Liver (tissue), 9 donors: Measurements from ENCODE around the gene GPR87. TPM values are rescaled to one million over a fixed set of nuclear protein-coding genes. Genes with fewer than 3 reads are reported as not detected.

Experiments
- DNase-seq: peaks from one replicate; pipeline ENCODE4 v3.0.0-alpha.2; 2017; ENCODE audit warnings: low spot score
- H3K27ac ChIP-seq, 2 donors: one replicate each; pipeline ENCODE4 v1.7.0; 2013; ENCODE audit warnings: inconsistent platforms in 2 of 2, low read length in 2 of 2, control low read depth in 1 of 2, low read depth in 1 of 2, mild to moderate bottlenecking in 1 of 2
- H3K27me3 ChIP-seq, 4 donors: one replicate each; pipeline versions ENCODE4 v1.6.1 to v1.7.0; 2013; ENCODE audit warnings: low read length in 3 of 4, inconsistent platforms in 1 of 4, mild to moderate bottlenecking in 1 of 4, moderate library complexity in 1 of 4; ENCODE audit not compliant: control insufficient read depth in 4 of 4, insufficient read depth in 4 of 4
- H3K36me3 ChIP-seq, 4 donors: one replicate each; pipeline versions ENCODE4 v1.6.1 to v1.7.0; 2013; ENCODE audit warnings: low read length in 3 of 4, mild to moderate bottlenecking in 3 of 4, low read depth in 1 of 4, moderate library complexity in 1 of 4; ENCODE audit not compliant: control insufficient read depth in 4 of 4, insufficient read depth in 3 of 4
- H3K4me1 ChIP-seq, 4 donors: one replicate each; pipeline versions ENCODE4 v1.6.1 to v1.7.0; 2013; ENCODE audit warnings: low read length in 3 of 4, mild to moderate bottlenecking in 3 of 4, moderate library complexity in 1 of 4; ENCODE audit not compliant: control insufficient read depth in 4 of 4, insufficient read depth in 4 of 4
- H3K4me3 ChIP-seq, 3 donors: one replicate each; pipeline versions ENCODE4 v1.6.1 to v1.7.0; 2013; ENCODE audit warnings: low read length in 3 of 3, control low read depth in 1 of 3, low read depth in 1 of 3, mild to moderate bottlenecking in 1 of 3
- H3K9ac ChIP-seq, 2 donors: one replicate each; pipeline ENCODE4 v1.7.0; 2013; ENCODE audit warnings: low read length in 2 of 2, mild to moderate bottlenecking in 2 of 2, moderate library complexity in 2 of 2, control low read depth in 1 of 2, low read depth in 1 of 2
- H3K9me3 ChIP-seq, 4 donors: one replicate each; pipeline versions ENCODE4 v1.6.1 to v1.7.0; 2013; ENCODE audit warnings: low read length in 3 of 4; ENCODE audit not compliant: control insufficient read depth in 4 of 4
- ATF3 ChIP-seq: IDR thresholded peaks from 2 replicates; pipeline ENCODE4 v1.6.1; 2016; ENCODE audit warnings: antibody characterized with exemption
- CTCF ChIP-seq: fragments of 150-350 bp; IDR thresholded peaks from 2 replicates; pipeline ENCODE4 v1.5.1; 2017; ENCODE audit warnings: improper control_type of control experiment, low read depth, low read length; ENCODE audit not compliant: missing input control
- EGR1 ChIP-seq, 2 donors: IDR thresholded peaks; 2 replicates each; pipeline ENCODE4 v1.6.1; 2016 to 2018; ENCODE audit warnings: antibody characterized with exemption in 2 of 2, low read depth in 2 of 2
- FOXA1 ChIP-seq: IDR thresholded peaks from 2 replicates; pipeline ENCODE4 v1.6.1; 2016; ENCODE audit warnings: antibody characterized with exemption
- FOXA2 ChIP-seq: IDR thresholded peaks from 2 replicates; pipeline ENCODE4 v1.6.1; 2016; ENCODE audit warnings: antibody characterized with exemption
- GABPA ChIP-seq, 2 donors: IDR thresholded peaks in 1 of 2; conservative IDR thresholded peaks in 1 of 2; 2 replicates each; pipeline ENCODE4 v1.6.1; 2016; ENCODE audit warnings: antibody characterized with exemption in 2 of 2, mild to moderate bottlenecking in 1 of 2, moderate library complexity in 1 of 2
- HNF4A ChIP-seq, 2 donors: conservative IDR thresholded peaks; 2 replicates each; pipeline ENCODE4 v1.6.1; 2016; ENCODE audit warnings: antibody characterized with exemption in 2 of 2, mild to moderate bottlenecking in 2 of 2
- HNF4G ChIP-seq: IDR thresholded peaks from 2 replicates; pipeline ENCODE4 v1.6.1; 2016; ENCODE audit warnings: antibody characterized with exemption
- JUND ChIP-seq, 2 donors: IDR thresholded peaks; 2 replicates each; pipeline ENCODE4 v1.6.1; 2016; ENCODE audit warnings: antibody characterized with exemption in 2 of 2
- NR2F2 ChIP-seq: IDR thresholded peaks from 2 replicates; pipeline ENCODE4 v1.6.1; 2016; ENCODE audit warnings: antibody characterized with exemption
- RAD21 ChIP-seq, 2 donors: IDR thresholded peaks; 2 replicates each; pipeline ENCODE4 v1.6.1; 2016; ENCODE audit warnings: antibody characterized with exemption in 2 of 2, mild to moderate bottlenecking in 2 of 2
- REST ChIP-seq: IDR thresholded peaks from 2 replicates; pipeline ENCODE4 v1.6.1; 2016; ENCODE audit warnings: antibody characterized with exemption, mild to moderate bottlenecking
- RXRA ChIP-seq, 2 donors: IDR thresholded peaks; 2 replicates each; pipeline ENCODE4 v1.6.1; 2017 to 2018; ENCODE audit warnings: antibody characterized with exemption in 2 of 2, mild to moderate bottlenecking in 1 of 2
- SP1 ChIP-seq: IDR thresholded peaks from 2 replicates; pipeline ENCODE4 v1.6.1; 2018; ENCODE audit warnings: antibody characterized with exemption, mild to moderate bottlenecking
- TAF1 ChIP-seq: conservative IDR thresholded peaks from 2 replicates; pipeline ENCODE4 v1.6.1; 2016; ENCODE audit warnings: antibody characterized with exemption, mild to moderate bottlenecking
- YY1 ChIP-seq: IDR thresholded peaks from 2 replicates; pipeline ENCODE4 v1.6.1; 2016; ENCODE audit warnings: antibody characterized with exemption, mild to moderate bottlenecking
- WGBS: extraction: QIAGEN DNeasy Blood & Tissue Kit; methylation state at CpG from one replicate; pipeline ENCODE4 v1.1.7; 2013; 5-methylcytosine and 5-hydroxymethylcytosine counted together
- polyA plus RNA-seq, 2 donors: library from polyadenylated mRNA; stranded (reverse) in 1 of 2; unstranded in 1 of 2; fragments of 200-250 nt in 1 of 2; fragments of >200 nt in 1 of 2; fragmentation: Nextera tagmentation in 1 of 2; extraction: Ambion mirVana in 1 of 2; gene quantifications; one replicate each; pipeline versions ENCODE4 v1.2.1 to v1.2.3, GENCODE V29; 2013 to 2015
- total RNA-seq, 2 donors: library from RNA; depleted of rRNA; stranded (reverse); fragments of >200 nt; gene quantifications; one replicate each; pipeline ENCODE4 v1.2.3, GENCODE V29; 2014
- TF ChIP-seq, protein P1 (sequence below): IDR thresholded peaks from 2 replicates; pipeline ENCODE4 v1.6.1; 2016; ENCODE audit warnings: antibody characterized with exemption
- TF ChIP-seq, protein P2 (sequence below): IDR thresholded peaks from 2 replicates; pipeline ENCODE4 v1.6.1; 2016; ENCODE audit warnings: antibody characterized with exemption
- donor health status: healthy.
- donor health status: healthy.
- donor health status: healthy.
- donor health status: healthy.
- donor health status: healthy.

The GPR87 gene
- total and polyA plus RNA-seq, 4 donors, result not detected

DNA sequence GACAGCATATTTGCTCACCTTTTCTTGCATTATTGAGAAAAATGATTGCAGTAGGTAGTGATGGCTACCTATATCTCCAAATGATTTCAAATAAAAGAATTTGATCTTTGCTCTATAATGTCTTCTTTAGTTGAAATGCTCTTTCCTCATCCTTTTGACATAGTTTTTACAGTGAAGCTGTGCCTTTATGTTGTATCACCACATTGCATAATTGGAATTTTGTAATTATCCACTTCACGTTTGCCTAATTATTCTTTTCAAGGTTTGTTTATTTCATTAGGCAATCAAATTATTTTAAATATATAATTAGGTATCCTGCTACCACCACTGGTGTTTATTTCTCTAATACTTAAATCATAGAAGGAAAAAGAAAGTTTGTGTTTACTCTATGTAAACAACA, 34.0 kb upstream of the GPR87 start:
- WGBS, result 44% methylated on average over 1 of the region's 1 CpG
- Histone ChIP-seq H3K9ac (no peak overlapping the region), H3K27ac (no peak overlapping the region), H3K27me3 (no peaks in the 10 kb centered on the region), H3K36me3 (no peaks in the 10 kb centered on the region), H3K9me3 (no peaks in the 10 kb centered on the region), H3K4me1 (no peaks in the 10 kb centered on the region), H3K4me3 (no peak overlapping the region)
- no peak for DNase-seq
- TF ChIP-seq NR2F2 (no peak), FOXA1 (no peak), HNF4G (no peak), SP1 (no peak), CTCF (no peak), GABPA (IDR thresholded peaks at IDR 0.05 in 1 of 2, conservative IDR thresholded peaks at IDR 0.05 in 1 of 2) (no peak), RAD21 (IDR thresholded peaks at IDR 0.05) (no peak), REST (no peak), HNF4A (conservative IDR thresholded peaks at IDR 0.05) (no peak), JUND (IDR thresholded peaks at IDR 0.05) (no peak), RXRA (IDR thresholded peaks at IDR 0.05) (no peak), FOXA2 (no peak), EGR1 (IDR thresholded peaks at IDR 0.05; ENCODE audit: low read depth in 2 of 2) (no peak), TAF1 (no peak), YY1 (no peak), ATF3 (no peak)
- TF ChIP-seq, protein P1, sequence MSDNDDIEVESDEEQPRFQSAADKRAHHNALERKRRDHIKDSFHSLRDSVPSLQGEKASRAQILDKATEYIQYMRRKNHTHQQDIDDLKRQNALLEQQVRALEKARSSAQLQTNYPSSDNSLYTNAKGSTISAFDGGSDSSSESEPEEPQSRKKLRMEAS, result no peak
- TF ChIP-seq, protein P2, sequence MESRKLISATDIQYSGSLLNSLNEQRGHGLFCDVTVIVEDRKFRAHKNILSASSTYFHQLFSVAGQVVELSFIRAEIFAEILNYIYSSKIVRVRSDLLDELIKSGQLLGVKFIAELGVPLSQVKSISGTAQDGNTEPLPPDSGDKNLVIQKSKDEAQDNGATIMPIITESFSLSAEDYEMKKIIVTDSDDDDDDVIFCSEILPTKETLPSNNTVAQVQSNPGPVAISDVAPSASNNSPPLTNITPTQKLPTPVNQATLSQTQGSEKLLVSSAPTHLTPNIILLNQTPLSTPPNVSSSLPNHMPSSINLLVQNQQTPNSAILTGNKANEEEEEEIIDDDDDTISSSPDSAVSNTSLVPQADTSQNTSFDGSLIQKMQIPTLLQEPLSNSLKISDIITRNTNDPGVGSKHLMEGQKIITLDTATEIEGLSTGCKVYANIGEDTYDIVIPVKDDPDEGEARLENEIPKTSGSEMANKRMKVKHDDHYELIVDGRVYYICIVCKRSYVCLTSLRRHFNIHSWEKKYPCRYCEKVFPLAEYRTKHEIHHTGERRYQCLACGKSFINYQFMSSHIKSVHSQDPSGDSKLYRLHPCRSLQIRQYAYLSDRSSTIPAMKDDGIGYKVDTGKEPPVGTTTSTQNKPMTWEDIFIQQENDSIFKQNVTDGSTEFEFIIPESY, result no peak
